Activated effector memory CD4-positive, alpha-beta T cell treated with anti-CD3 and anti-CD28 coated beads, Interleukin-2, amount 50 U/mL, for 16 hours (primary cell): Measurements from ENCODE around the gene GIMAP7.
"Not testable (repeated sequence)": the region's sequence is repeated elsewhere in the genome, so short reads cannot be mapped to it uniquely, and the experiment has no call there.

ENCODE experiments used
- DNase-seq: peaks from one replicate; pipeline ENCODE4 v3.0.0-alpha.2; 2020

GIMAP7 gene

DNA sequence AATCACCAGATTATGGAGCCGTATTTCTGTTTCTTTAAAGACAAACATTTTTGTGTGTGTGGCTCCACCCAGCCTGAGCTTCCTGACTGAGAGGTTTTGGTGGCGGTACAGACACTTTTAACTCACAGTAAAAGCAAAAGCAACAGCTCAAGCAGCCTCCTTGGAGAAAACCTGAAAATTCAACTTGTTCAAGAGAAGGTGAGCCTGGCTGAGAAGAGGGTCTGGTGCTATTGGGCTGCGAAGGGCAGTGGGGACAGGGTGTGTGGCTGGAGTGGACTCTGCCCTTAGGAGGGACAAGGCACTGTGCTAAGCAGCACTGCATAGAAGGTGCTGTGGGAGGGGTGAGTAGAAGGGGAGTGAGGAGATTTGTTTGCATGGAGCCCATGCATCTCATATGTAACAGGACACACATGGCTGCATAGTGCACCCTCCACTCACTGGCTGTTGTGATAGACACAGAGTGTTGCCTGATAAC is at the start of gene GIMAP7:
TSS of gene GIMAP7 (plus strand) at position 125 of the 475 bp plus-strand sequence. CDS start 5,103 bp downstream, outside the sequence.
- peak; percentile 79 for DNase-seq

DNA sequence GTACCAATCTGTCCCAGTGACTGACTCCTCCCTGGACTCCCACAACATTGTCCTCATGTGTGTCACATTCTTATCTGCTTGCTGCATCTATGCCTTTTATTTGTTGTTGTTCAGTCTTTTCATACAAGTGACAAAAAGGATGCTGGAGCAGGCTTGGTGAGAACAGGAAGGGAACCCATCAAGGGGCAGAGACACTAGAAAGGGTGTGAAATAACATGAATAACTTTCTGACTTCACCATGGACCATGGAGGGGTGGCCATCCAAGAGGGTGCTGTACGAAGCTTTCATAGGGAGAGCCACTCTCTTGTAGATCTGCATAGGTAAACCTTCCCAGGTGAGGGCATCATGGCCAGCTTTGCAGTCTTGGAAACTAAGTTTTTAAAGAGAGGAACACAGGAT is 49.7 kb upstream of the GIMAP7 start:
- DNase-seq: no peak

DNA sequence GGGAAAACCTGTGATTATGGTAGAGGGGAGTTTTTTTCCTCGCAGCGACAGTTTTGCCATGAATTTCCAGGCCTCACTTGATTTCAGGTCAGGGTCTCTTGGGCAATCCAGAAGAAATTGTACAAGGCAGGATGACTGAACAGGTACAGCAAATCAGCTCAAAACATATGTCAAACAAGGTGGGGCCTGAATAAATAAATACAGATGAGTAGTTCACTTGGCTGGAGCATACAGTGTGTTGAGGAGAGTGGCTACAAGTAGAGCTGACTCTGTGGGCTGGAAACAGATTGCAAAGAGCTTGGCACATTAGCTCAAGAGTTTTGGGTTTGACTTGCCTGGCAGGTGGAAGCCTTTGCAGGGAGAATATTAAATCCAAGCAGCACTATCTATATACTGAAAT is 49.3 kb upstream of the GIMAP7 start:
- DNase-seq: no peak

DNA sequence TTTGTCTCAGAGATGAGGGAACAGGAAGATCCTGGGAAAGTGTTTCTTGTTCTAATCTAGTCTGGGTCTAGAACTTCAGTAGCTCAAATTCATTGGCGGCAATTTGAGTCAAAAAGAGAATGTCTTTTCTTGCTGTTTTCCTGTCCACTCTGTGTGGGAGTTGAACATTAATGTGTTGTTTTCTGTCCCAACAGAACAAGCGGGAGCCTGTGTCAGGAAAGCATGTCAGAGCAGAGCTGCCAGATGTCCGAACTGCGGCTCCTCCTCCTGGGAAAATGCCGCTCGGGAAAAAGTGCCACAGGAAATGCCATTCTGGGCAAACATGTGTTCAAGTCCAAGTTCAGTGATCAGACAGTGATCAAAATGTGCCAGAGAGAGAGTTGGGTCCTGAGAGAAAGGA is 48.2 kb upstream of the GIMAP7 start:
- no peak for DNase-seq

DNA sequence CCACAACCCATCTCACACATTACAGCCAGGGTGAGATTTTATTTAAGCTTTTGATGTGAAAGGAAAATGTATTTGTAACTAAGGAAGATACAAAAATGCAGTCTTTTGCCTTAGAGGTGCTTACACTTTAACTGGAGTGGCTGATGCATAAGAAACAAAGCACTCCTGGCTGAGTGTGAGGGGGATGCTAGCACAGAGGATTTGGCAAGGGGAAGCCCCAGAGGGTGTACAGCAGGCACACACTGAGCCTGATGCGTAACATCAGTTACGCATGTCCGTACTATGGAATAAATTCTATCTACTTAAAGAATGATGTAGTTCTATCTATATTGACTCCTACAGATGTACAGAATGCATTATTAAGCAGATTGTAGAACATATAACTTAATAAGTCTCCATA is 46.4 kb upstream of the GIMAP7 start:
- DNase-seq: no peak

DNA sequence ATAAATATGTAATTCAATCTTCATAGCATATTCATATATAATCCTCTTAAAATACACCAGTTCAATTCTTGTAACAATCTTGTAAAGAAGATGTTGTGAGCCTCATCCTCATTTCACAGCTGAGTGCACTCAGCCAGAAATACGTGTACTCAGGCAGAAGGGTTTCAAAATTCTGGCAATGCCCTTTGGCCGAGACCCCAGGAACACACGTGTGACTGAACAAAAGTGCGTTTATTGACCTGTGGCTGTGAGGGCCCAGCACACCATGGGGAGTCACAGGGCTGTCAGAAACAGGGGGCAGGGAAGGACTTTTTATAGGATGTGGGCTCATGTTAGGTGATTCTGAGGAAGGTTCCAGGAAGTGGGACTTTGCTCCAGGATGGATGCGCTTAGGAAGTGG is 42.8 kb upstream of the GIMAP7 start:
- no peak for DNase-seq

DNA sequence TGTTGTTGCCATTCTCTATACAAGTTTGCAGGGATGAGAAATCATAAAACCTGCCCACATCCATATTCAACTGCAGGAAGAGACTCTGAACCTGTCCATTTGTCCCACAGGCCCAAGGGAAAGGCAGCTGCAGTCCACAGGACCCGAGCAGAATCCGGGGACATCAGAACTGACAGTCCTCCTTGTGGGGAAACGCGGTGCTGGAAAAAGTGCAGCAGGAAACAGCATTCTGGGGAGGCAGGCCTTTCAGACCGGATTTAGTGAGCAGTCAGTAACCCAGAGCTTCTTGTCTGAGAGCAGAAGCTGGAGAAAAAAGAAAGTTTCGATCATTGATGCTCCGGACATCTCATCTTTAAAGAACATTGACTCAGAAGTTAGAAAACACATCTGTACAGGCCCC is 40.8 kb upstream of the GIMAP7 start:
- no peak for DNase-seq

DNA sequence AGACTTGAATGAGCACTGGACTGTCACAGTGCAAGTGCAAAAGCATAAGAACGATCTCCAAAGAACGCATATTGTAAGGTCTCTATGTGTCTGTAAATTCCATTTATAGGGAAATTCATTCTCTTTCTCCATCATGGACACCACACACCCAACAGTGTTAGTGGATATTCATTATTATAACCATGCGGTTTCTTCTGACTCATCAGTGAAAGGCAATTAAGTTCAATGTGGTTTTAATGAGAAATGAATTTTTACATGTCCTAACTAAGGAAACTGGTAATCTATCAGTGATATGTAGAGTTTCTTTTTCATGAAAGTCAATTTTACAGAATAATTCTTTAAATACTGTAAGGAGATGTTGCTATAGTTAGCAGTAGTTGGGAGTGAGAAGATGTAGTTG is 38.4 kb upstream of the GIMAP7 start:
- DNase-seq: no peak

DNA sequence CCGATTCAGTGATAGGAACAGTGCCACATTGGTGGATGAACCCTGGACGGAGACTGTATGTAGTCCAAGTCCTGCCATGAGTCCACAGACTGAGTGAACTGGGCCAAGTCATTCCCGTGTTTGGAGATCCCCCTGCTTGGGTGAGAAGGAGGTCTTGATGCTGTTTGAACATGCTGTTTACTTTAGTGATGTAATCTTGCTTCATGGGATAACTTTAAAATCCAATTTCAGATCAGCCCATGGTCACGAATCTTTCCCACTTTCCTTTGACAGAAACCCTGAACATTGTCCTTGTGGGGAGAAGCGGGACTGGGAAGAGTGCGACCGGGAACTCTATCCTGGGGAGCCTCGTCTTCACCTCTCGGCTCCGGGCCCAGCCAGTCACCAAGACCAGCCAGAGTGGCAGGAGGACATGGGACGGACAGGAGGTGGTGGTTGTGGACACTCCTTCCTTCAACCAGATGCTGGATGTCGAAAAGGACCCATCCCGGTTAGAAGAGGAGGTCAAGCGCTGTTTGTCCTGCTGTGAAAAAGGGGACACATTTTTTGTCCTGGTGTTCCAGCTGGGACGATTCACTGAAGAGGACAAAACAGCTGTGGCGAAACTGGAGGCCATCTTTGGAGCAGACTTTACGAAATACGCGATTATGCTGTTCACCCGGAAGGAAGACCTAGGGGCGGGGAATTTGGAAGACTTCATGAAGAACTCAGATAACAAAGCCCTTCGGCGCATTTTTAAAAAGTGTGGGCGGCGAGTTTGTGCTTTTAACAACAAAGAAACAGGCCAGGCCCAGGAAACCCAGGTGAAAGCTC is 37.6 kb upstream of the GIMAP7 start:
- DNase-seq: peak; percentile 80

DNA sequence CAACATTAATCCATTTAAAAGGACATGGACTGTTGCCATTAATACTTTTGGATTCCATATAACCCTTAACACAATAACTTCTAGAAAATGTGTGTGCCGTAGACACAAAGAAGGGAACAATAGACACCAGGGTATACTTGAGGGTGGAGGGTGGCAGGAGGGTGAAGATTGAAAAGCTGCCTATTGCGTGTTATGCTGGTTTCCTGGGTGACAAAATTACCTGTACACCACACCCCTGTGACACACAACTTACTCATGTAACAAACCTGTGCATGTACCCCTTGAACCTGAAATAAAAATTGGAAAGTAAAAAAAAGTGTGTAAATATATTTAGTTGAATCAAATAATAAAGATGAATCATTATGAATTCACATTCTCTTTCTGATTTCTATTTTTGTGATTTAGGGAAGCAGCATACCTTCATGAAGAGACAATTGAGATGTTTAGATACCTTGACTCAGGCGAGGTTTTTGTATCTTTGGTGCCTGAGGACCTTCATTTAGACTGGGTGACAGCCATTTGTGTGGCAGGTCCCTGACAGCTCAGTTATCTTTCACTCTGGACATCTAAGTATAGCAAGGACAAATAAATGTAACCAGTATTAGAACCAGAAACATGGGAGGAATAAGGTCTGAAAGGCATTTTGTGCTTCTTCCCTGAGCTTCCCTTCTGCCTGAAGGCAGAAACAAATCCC is 35.5 kb upstream of the GIMAP7 start:
- DNase-seq: no peak

DNA sequence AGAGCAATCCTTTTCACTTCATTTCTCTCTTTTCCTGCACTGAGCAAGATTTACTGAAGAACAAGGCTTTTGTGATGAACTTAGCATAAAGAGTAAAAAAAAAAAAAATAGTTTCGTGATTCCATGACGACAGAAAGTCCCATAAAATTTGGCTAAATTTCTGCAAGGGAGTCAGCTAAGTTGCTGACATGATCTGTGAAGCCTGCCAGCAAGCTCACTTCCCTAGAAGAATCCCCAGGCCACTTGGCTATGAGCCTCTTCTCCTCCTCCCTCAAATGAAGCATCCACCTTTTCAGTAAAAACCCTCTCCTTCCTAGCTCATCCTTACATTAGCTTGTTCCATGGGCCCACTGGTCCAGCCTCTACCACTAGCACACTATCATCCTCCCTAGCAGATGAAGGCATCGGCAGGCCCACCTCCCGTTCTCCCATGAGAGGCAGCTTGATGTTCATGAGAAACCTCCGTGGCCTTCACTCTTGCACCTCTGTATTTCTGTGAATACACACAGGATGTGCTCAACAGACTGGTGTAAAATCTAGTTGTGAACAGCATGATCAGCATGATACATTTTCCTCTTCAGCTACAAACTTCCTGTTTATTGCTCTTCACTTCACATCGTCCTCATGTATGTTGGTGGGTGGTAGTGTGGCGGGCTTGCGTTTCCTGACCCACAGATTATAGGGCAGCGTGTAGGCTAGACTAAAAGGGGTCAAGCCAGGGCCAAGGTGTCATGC is 33.3 kb upstream of the GIMAP7 start:
- DNase-seq: peak; percentile 75

DNA sequence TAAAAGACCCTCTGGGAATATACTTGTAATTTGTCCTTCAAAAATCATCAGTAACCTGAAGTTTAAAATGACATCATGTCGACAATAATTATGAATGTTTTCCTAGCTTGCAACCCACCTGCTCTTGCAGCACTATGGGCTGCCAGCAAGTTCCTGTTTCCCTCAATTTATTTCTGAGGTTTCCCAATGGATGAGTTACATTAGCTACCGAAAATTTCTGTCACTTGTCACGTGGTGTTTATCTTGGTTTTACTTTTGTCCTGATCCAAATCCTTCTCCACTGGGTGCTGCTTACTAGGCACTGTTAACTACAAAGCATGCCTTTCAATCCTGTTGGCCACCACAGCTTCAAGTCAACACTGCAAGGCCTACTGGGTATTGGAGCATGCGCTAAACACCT is 32.8 kb upstream of the GIMAP7 start:
- no peak for DNase-seq

DNA sequence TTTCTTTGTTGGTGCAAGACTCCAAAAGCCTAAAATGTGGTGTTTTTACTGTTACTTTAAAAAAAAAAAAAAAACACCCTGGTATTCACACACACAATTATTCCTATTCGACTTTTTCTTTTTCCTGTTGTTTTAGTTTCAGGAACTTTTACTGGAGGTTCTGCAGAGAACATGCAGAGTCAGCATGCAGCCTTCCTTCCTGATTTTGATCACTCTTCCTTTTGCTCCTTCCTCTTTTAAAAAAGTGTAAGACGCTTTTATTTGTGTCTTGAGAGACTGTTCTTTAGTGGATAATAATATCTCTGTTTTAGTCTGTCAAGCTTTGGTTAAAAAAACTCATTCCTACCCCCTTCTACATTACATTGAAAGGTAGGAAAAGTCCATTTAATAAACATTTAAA is 31.2 kb upstream of the GIMAP7 start:
- not testable (repeated sequence) for DNase-seq

DNA sequence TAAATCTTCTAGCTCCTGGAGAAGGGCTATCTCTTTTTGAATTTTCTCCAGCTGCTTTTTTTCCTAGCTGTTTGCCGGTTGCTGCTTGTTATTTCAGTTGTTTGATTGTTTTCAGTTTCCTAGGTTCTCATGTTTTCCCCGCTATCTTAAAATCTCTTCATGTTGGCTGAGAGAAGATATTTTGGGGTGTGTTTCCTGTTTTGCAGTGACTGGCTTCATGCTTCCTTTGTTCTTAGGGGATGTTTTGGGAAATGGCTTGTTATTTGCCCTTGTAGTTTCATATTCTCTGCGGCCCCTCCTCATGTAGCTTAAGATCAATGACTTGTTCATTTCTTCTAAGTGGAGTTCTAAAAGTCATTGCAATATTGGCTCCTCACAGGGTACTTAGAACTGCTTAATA is 30.6 kb upstream of the GIMAP7 start:
- not testable (repeated sequence) for DNase-seq

DNA sequence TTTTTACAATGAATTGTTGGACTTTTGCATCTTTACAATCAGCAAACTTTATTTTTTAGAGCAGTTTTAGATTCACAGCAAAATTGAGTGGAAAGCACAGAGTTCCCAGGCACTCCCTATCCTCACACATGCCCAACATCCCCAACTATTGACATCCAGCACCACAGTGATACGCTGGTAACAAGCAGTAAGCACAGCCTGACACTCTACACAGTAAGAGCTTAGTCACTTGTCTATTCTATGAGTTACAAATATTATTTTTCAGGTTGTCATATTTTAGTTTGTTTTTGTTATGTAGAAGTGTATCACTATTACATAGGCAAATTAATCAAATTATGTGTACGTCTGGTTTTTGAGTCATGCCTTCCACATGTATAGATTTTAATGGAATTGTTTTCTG is 27.0 kb upstream of the GIMAP7 start:
- no peak for DNase-seq

DNA sequence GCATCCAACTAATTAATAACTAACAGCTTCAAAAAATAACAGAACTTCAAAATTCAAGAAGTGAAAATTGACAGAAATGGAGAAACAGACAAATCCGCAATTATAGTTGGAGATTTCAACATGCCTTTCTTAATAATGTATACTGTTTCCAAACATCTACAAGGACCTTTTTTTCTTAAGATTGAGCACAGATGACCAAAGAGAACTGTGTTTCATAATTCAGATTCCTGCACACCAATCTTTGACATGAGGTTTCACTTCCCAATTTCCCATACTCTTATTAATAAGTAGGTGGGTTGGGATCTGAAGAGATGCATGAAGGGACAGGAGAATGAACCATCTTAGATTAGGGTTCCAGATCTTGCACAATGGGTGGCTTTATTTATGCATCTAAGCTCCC is 24.9 kb upstream of the GIMAP7 start:
- DNase-seq: no peak

DNA sequence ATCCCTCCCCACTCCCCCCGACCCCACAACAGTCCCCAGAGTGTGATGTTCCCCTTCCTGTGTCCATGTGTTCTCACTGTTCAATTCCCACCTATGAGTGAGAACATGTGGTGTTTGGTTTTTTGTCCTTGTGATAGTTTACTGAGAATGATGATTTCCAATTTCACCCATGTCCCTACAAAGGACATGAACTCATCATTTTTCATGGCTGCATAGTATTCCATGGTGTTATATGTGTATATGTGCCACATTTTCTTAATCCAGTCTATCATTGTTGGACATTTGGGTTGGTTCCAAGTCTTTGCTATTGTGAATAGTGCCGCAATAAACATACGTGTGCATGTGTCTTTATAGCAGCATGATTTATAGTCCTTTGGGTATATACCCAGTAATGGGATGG is 21.2 kb upstream of the GIMAP7 start:
- DNase-seq: not testable (repeated sequence)

DNA sequence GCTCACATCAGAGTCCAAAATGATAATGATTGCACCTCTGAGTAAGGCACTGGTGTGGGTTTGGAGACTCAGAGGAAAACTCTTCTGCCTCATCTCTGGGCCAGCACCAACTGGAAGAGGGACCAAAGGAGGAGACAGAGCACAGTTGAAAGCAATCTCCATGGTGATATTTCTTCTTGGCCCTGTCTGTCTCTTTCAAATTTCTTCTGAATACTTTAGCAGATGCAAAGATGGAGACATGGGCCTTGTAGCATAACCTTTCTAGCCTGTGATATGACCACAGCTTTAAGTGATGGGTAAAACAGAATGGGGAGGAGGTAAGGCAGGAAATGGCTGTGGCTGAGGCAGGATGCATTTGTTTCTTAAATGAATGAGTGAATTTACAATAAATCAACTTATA is 12.2 kb upstream of the GIMAP7 start:
- DNase-seq: no peak

DNA sequence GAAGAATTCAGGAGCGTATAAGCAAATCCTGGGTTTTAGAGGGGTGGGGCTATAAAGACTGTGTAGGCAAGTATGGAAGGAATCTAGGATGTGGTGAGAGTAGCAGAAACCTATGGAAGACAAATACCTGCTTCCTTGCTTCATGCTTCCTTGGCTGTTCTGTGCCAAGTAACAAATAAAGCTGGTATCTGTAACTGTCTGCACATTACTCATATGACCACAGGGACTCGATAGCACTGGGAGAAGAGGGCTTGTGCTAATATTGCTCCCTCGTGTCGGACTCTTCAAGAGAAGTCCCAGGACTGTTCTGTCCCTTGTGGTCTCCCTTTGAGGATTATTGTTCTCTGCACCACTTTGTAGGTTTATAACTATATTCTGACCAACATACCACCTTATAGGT is 11.5 kb upstream of the GIMAP7 start:
- no peak for DNase-seq

DNA sequence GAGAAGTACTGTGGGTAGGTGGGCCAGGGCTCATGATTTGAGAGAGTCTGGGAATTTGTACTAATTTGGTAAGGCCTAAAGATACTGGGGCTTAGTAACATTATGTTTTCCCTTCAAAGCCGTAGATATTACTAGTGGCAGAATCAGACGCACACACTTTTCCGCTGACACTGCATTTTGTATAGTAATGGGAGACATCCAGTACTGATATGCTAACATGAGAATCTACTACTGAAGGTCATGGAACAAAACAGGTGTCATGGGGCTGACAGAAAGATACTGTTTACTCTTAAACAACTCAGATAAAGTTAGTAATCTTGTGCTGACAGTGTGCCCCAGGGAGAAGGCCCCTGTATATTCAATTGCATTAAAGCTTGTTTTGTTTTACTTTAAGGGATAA is 11.1 kb upstream of the GIMAP7 start:
- no peak for DNase-seq

DNA sequence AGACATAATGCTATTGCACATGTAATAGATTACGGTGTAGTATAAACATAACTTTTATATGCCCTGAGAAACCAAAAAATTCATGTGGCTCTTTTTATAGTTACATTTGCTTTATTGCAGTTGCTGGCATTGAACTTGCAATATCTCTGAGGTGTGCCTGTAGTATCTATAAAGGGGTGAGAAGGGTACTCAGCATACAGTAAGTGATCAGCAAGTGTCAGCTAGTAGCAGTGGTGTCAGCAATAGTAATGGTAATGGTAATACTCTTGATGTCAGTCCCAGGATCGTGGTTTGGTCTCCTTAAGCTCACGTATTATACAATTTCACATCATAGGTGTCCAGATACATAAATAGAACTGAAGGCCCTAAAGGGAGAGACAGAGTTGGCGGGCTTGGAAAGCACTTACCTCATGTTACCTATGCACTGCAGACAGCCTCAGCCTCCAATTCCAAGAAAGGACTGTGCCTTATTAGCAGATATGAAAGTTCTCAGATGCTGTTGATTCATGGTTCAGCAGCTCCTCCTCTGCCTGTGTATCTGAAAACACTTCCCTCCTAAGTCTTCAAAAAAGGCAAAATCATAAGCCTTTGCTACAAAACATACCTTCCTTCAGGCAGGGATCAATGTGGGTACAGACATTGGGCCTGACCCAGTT is 6.6 kb upstream of the GIMAP7 start:
- no peak for DNase-seq

DNA sequence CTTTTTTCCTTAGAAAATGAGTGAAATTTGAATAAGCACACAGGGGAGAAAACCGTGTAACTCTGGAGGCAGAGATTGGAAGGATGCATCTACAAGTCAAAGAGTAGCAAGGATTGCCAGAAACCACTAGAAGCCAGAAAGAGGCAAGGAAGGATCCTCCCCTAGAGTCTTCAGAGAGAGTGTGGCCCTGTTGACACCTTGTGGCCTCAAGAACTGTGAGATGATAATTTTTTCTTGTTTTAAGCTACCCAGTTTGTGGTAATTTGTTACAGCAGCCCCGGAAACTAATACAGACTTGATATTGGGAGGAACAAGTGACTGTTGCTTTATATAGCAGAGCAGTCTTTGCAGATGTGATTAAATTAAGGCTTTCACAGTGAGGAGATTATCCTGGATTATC is 3.6 kb upstream of the GIMAP7 start:
- DNase-seq: no peak

DNA sequence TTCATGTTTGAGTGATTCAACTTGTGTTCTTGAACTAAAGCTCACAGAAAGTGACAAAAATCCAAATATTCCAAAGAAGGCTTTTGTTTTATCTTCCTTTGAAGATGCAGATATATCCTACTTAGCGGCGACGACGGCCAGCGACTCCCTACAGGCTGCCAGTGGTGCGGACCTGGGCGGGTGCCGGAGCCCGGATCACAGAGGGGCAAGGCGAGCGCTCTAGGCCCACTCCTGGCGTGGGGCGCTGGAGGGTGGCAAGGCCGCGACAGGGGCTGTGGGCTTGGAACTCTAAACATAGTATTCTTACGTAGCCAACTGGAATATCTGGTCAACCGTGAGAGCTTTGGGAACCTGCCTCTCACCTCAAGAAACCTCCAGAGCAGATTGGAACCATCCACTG is 914 bp upstream of the GIMAP7 start:
- no peak for DNase-seq
